GM23338 (cell line): Measurements from ENCODE around the gene ALPI. TPM values are rescaled to one million over a fixed set of nuclear protein-coding genes. Genes with fewer than 3 reads are reported as not detected.

Experiments
- ATAC-seq: fragments of 200-7000 bp; cut with Tn5 transposase; 3 replicates; pipeline ENCODE4 v1.9.1; 2020
- DNase-seq: peaks from one replicate; pipeline ENCODE4 v3.0.0-alpha.2; 2015; ENCODE audit warnings: low spot score
- H2AFZ ChIP-seq: fragments of 200-600 bp; sonication (generic); 2 replicates; pipeline ENCODE4 v1.8.0; 2016; ENCODE audit warnings: antibody characterized with exemption, mild to moderate bottlenecking, moderate library complexity
- H3F3A ChIP-seq: fragments of 200-600 bp; sonication (generic); replicated peaks from 2 replicates; pipeline ENCODE4 v1.8.0; 2017; ENCODE audit warnings: antibody characterized with exemption, mixed run types, low read depth
- H3K27ac ChIP-seq: fragments of 200-600 bp; sonication (generic); 2 replicates; pipeline ENCODE4 v1.6.1; 2016; ENCODE audit warnings: low read depth
- H3K27me3 ChIP-seq: fragments of 200-600 bp; sonication (generic); 2 replicates; pipeline ENCODE4 v1.8.0; 2016; ENCODE audit warnings: mild to moderate bottlenecking, mixed run types, moderate library complexity; ENCODE audit not compliant: insufficient read depth
- H3K36me3 ChIP-seq: fragments of 200-600 bp; sonication (generic); 2 replicates; pipeline ENCODE4 v1.8.0; 2016; ENCODE audit warnings: mild to moderate bottlenecking; ENCODE audit not compliant: insufficient read depth
- H3K4me1 ChIP-seq: fragments of 200-600 bp; sonication (generic); 2 replicates; pipeline ENCODE4 v1.8.0; 2016; ENCODE audit warnings: mild to moderate bottlenecking, moderate library complexity; ENCODE audit not compliant: insufficient read depth
- H3K4me2 ChIP-seq: fragments of 200-600 bp; sonication (generic); 2 replicates; pipeline ENCODE4 v1.7.1; 2017; ENCODE audit warnings: mixed run types
- H3K4me3 ChIP-seq: fragments of 200-600 bp; sonication (generic); 2 replicates; pipeline ENCODE4 v1.6.1; 2016; ENCODE audit warnings: mixed run types
- H3K79me2 ChIP-seq: fragments of 200-600 bp; sonication (generic); replicated peaks from 2 replicates; pipeline ENCODE4 v1.8.0; 2017; ENCODE audit warnings: mild to moderate bottlenecking; ENCODE audit not compliant: insufficient read depth
- H3K9me2 ChIP-seq: fragments of 200-600 bp; sonication (generic); 2 replicates; pipeline ENCODE4 v1.8.0; 2017; ENCODE audit not compliant: insufficient read depth
- H4K20me1 ChIP-seq: fragments of 200-600 bp; sonication (generic); replicated peaks from 2 replicates; pipeline ENCODE4 v1.8.0; 2017; ENCODE audit warnings: mild to moderate bottlenecking; ENCODE audit not compliant: insufficient read depth
- H3K27ac Mint-ChIP-seq: 2 replicates; pipeline ENCODE4 v1.8.0; 2020; ENCODE audit warnings: inconsistent platforms, mild to moderate bottlenecking, moderate library complexity, mixed read lengths
- H3K27me3 Mint-ChIP-seq: 3 replicates; pipeline ENCODE4 v1.8.0; 2022; ENCODE audit warnings: low read depth, mild to moderate bottlenecking, moderate library complexity, mixed read lengths, inconsistent platforms; ENCODE audit not compliant: insufficient read depth, poor library complexity
- H3K36me3 Mint-ChIP-seq: 3 replicates; pipeline ENCODE4 v1.8.0; 2021; ENCODE audit warnings: low read depth, mild to moderate bottlenecking, inconsistent platforms, moderate library complexity, mixed read lengths
- H3K4me1 Mint-ChIP-seq: 3 replicates; pipeline ENCODE4 v1.8.0; 2020; ENCODE audit warnings: mild to moderate bottlenecking, inconsistent platforms, mixed read lengths
- H3K4me3 Mint-ChIP-seq: 3 replicates; pipeline ENCODE4 v1.8.0; 2021; ENCODE audit warnings: moderate library complexity, mild to moderate bottlenecking, inconsistent platforms, mixed read lengths
- H3K9me3 Mint-ChIP-seq: 3 replicates; pipeline ENCODE4 v1.8.0; 2020; ENCODE audit warnings: moderate library complexity, mild to moderate bottlenecking, inconsistent platforms, mixed read lengths
- CREB1 ChIP-seq: fragments of 250-450 bp; sonication (Bioruptor Pico); IDR thresholded peaks from 2 replicates; pipeline ENCODE4 v1.5.0; 2020; ENCODE audit warnings: low read depth, mild to moderate bottlenecking, moderate library complexity
- EZH2phosphoT487 ChIP-seq: fragments of 200-600 bp; sonication (generic); IDR thresholded peaks from one replicate; pipeline ENCODE4 v1.8.1; 2018; ENCODE audit warnings: antibody characterized with exemption; ENCODE audit not compliant: unreplicated experiment
- JUNB ChIP-seq: IDR thresholded peaks from one replicate; pipeline ENCODE4 v1.6.1; 2016; ENCODE audit warnings: antibody characterized with exemption; ENCODE audit not compliant: unreplicated experiment
- REST ChIP-seq: IDR thresholded peaks from one replicate; pipeline ENCODE4 v1.6.1; 2018; ENCODE audit warnings: antibody characterized with exemption; ENCODE audit not compliant: unreplicated experiment
- ZNF331 ChIP-seq: fragments of 250-450 bp; sonication (Bioruptor Pico); IDR thresholded peaks from 2 replicates; pipeline ENCODE4 v1.5.0; 2020; ENCODE audit warnings: low read depth, mild to moderate bottlenecking, moderate library complexity
- ZNF462 ChIP-seq: fragments of 250-450 bp; sonication (Bioruptor Pico); IDR thresholded peaks from 2 replicates; pipeline ENCODE4 v1.5.0; 2020; ENCODE audit warnings: mild to moderate bottlenecking, moderate library complexity
- polyA plus RNA-seq: library from polyadenylated mRNA; unstranded; fragments of >200 nt; fragmentation: Nextera tagmentation; extraction: Ambion mirVana; gene quantifications from 2 replicates; pipeline ENCODE4 v1.2.1, GENCODE V29; 2016
- total RNA-seq: library from RNA; depleted of rRNA; stranded (reverse); fragments of >200 nt; shearing (Covaris generic); gene quantifications from 2 replicates; pipeline ENCODE4 v1.2.3, GENCODE V29; 2014

The ALPI gene
- total and polyA plus RNA-seq, 2 experiments from 2014 or later = not detected

DNA sequence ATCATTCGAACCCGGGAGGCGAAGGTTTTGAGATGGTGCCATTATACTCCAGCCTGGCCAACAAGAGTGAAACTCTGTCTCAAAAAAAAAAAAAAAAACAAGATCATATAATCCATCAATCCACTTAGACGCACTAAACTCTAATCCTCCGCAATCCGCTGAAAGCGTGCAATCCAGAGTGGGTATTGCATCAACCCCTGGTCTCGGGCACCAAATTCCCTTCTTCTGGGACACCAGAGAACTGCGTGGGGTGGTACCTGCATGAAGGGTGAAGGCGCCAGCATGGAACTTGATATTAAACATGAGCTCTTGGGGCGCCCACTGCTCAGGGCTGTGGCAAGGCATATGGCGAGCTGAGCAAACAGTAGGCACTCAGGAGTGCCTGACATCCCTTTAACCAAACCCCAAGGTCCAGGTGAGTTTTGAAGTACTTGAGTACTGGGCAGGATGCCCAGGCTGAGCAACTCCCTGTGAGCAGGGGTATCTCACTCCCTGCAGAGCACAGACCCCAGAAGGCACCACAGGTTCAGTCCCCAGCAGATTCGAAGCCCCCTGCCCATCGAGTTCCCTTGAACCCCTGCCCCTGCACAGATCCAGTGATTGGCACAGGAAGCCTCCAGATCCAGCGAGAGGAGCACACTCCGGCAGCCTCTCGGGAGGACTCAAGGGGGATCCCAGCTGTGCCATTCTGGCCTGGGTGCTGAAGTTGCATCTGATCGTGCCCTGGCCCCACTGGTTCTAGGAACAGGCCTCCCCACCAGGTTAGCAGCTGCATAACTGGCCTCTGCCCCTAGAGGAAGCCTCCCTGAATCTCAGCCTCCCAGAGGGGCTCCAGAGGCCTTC lies 8.0 kb downstream of the ALPI start:
- H3K27me3 ChIP-seq = no peaks in the 10 kb centered on the region
- Mint-ChIP-seq H3K4me1 (no peaks in the 10 kb centered on the region), H3K9me3 (peaks cover 10% of the 10 kb centered on the region; the same call in 2 of the 3 replicates), H3K4me3 (no peak overlapping the region), H3K36me3 (no peaks in the 10 kb centered on the region), H3K27me3 (peaks cover 2% of the 10 kb centered on the region), H3K27ac (no peak overlapping the region)
- no peaks in the 10 kb centered on the region for H3K79me2 ChIP-seq
- no peaks in the 10 kb centered on the region for H3K9me2 ChIP-seq
- no peaks in the 10 kb centered on the region for H4K20me1 ChIP-seq
- H3K27ac ChIP-seq = no peak overlapping the region
- DNase-seq (no peak), ATAC-seq (no peak)
- no peaks in the 10 kb centered on the region for H3F3A ChIP-seq
- H3K4me3 ChIP-seq = no peak overlapping the region
- H3K4me2 ChIP-seq = no peak overlapping the region
- no peaks in the 10 kb centered on the region for H3K4me1 ChIP-seq
- no peak for TF ChIP-seq REST
- TF ChIP-seq ZNF331 = no peak
- no peak for TF ChIP-seq ZNF462 (CRISPR knock-in tag)
- no peak for TF ChIP-seq JUNB
- no peak for TF ChIP-seq EZH2phosphoT487
- TF ChIP-seq CREB1 (CRISPR knock-in tag) = no peak
- H2AFZ ChIP-seq = 0 out of 2 replicates have a peak overlapping the region, but pooled peaks have one; percentile 23
- H3K36me3 ChIP-seq = no peaks in the 10 kb centered on the region
